Activated CD8-positive, alpha-beta memory T cell treated with anti-CD3 and anti-CD28 coated beads for 48 hours (primary cell): Measurements from ENCODE around the gene MYL9.
"Not testable (repeated sequence)": the region's sequence is repeated elsewhere in the genome, so short reads cannot be mapped to it uniquely, and the experiment has no call there.

Experiments
- DNase-seq, 3 experiments: peaks; one replicate each; pipeline ENCODE4 v3.0.0-alpha.2; 2020; ENCODE audit warnings: low read depth in 2 of 3, low spot score in 2 of 3

The MYL9 gene

GRCh38 chr20:36541227-36541767 lies at the start of gene MYL9:
TSS of gene MYL9 (plus strand) at chr20:36541519. CDS start at chr20:36544885, 3,366 bp downstream.
- DNase-seq: no peak

- peak; percentile 13 to 20 (median 16) for DNase-seq
These were observed 49.3 kb upstream of the MYL9 start for GRCh38 chr20:36491901-36492617.

- DNase-seq: no peak
These were observed 48.1 kb upstream of the MYL9 start for GRCh38 chr20:36493051-36493800.

GRCh38 chr20:36493801-36494114 lies 47.6 kb upstream of the MYL9 start:
- DNase-seq: no peak

- DNase-seq: no peak
These were observed 44.3 kb upstream of the MYL9 start for GRCh38 chr20:36496707-36497669.

- DNase-seq: no peak
These were observed 43.5 kb upstream of the MYL9 start for GRCh38 chr20:36497856-36498255.

GRCh38 chr20:36498386-36499179 lies 42.7 kb upstream of the MYL9 start:
- DNase-seq: no peak

- DNase-seq: no peak
These were observed 42.1 kb upstream of the MYL9 start for GRCh38 chr20:36499211-36499610.

- DNase-seq: no peak
These were observed 41.4 kb upstream of the MYL9 start for GRCh38 chr20:36499723-36500501.

- no peak for DNase-seq
These were observed 39.8 kb upstream of the MYL9 start for GRCh38 chr20:36501367-36502006.

- no peak for DNase-seq
These were observed 37.0 kb upstream of the MYL9 start for GRCh38 chr20:36504295-36504694.

GRCh38 chr20:36506253-36506652 lies 35.1 kb upstream of the MYL9 start:
- no peak for DNase-seq

- DNase-seq: no peak
These were observed 33.6 kb upstream of the MYL9 start for GRCh38 chr20:36507746-36508145.

- DNase-seq: no peak
These were observed 22.2 kb upstream of the MYL9 start for GRCh38 chr20:36519012-36519719.

- DNase-seq: no peak
These were observed 21.4 kb upstream of the MYL9 start for GRCh38 chr20:36519944-36520343.

GRCh38 chr20:36521526-36521925 lies 19.8 kb upstream of the MYL9 start:
- DNase-seq: no peak

GRCh38 chr20:36522412-36522811 lies 18.9 kb upstream of the MYL9 start:
- DNase-seq: not testable (repeated sequence)

- DNase-seq: no peak
These were observed 18.0 kb upstream of the MYL9 start for GRCh38 chr20:36523341-36523740.
